Ectodermal cell (in vitro differentiated cells): ENCODE results near the gene INPP4B.

Source experiments
- H3K27ac ChIP-seq: 2 replicates; pipeline ENCODE4 v1.7.0; 2013; ENCODE audit warnings: mild to moderate bottlenecking, low read depth, low read length; ENCODE audit not compliant: insufficient read depth, poor library complexity, severe bottlenecking
- H3K27me3 ChIP-seq: 2 replicates; pipeline ENCODE4 v1.7.0; 2013; ENCODE audit warnings: mild to moderate bottlenecking, low read length; ENCODE audit not compliant: insufficient read depth, control insufficient read depth, poor library complexity, severe bottlenecking
- H3K36me3 ChIP-seq: one replicate; pipeline ENCODE4 v1.7.0; 2013; ENCODE audit warnings: low read length; ENCODE audit not compliant: control insufficient read depth, insufficient read depth
- H3K4me1 ChIP-seq: one replicate; pipeline ENCODE4 v1.7.0; 2013; ENCODE audit warnings: low read length; ENCODE audit not compliant: control insufficient read depth, insufficient read depth
- H3K4me3 ChIP-seq: 2 replicates; pipeline ENCODE4 v1.7.0; 2013; ENCODE audit warnings: low read depth, low read length, control low read depth; ENCODE audit not compliant: insufficient read depth
- H3K9me3 ChIP-seq: 2 replicates; pipeline ENCODE4 v1.7.0; 2013; ENCODE audit warnings: mild to moderate bottlenecking, low read length, moderate library complexity; ENCODE audit not compliant: control insufficient read depth
- WGBS, 2 experiments: methylation state at CpG; one replicate each; pipeline ENCODE4 v1.1.7; 2013; ENCODE audit warnings: missing lambda C conversion rate in 2 of 2; 5-methylcytosine and 5-hydroxymethylcytosine counted together

Gene INPP4B

GRCh38 chr4:142826503-142827241 lies 19.4 kb downstream of the INPP4B start:
- H3K4me3 ChIP-seq = no peak overlapping the region
- H3K36me3 ChIP-seq = no peaks in the 10 kb centered on the region
- 64 to 70% methylated on average over 4 of the region's 4 CpGs for WGBS, 2 experiments
- no peak overlapping the region for H3K27ac ChIP-seq
- H3K27me3 ChIP-seq = no peaks in the 10 kb centered on the region
- peaks cover 8% of the 10 kb centered on the region for H3K4me1 ChIP-seq
- no peaks in the 10 kb centered on the region for H3K9me3 ChIP-seq

DNA sequence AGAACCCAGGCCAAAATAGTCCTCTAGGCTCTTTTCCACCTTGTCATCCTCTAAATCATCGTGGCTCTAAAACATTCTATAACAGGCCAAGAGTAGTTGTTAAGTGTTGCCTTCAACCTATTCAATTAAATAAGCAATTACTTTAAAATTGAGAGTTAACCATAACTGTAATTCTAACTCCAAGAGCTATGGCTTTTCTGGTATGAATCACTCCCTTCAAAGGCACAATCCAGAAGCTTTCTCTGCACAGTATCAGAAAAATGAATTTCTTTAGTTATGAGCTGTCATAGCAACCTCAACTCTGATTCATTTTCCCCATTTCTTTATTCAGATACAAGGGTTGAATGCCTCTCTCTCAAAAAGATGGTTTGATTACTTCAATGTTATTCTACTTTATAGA lies 21.7 kb downstream of the INPP4B start:
- H3K4me1 ChIP-seq = peaks cover 8% of the 10 kb centered on the region
- H3K36me3 ChIP-seq = no peaks in the 10 kb centered on the region
- H3K27me3 ChIP-seq = no peaks in the 10 kb centered on the region
- no peak overlapping the region for H3K27ac ChIP-seq
- 88 to 92% methylated on average over 1 of the region's 1 CpG for WGBS, 2 experiments
- H3K4me3 ChIP-seq = no peak overlapping the region
- H3K9me3 ChIP-seq = no peaks in the 10 kb centered on the region

DNA sequence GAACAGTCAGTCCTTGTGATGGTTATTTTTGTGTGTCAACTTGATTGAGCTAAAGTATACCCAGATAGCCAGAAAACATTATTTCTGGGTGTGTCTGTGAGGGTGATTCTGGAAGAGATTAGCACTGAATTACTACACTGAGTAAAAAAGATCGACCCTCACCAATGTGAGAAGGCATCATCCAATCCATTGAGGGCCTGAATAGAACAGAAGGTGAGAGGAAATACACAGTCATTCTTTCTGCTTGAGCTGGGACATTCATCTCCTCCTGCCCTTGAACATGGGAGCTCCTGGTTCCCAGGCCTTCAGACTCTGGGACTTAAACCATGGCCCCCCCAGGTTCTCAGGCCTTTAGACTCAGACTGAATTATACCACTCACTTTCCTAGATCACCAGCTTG lies 22.3 kb downstream of the INPP4B start:
- Histone ChIP-seq H3K9me3 (no peaks in the 10 kb centered on the region), H3K4me1 (peaks cover 8% of the 10 kb centered on the region), H3K4me3 (no peak overlapping the region), H3K36me3 (no peaks in the 10 kb centered on the region), H3K27me3 (no peaks in the 10 kb centered on the region), H3K27ac (no peak overlapping the region)
- 97% methylated on average over 1 of the region's 1 CpG; no CpG with 5 or more reads in 1 of the 2 experiments for WGBS, 2 experiments

DNA sequence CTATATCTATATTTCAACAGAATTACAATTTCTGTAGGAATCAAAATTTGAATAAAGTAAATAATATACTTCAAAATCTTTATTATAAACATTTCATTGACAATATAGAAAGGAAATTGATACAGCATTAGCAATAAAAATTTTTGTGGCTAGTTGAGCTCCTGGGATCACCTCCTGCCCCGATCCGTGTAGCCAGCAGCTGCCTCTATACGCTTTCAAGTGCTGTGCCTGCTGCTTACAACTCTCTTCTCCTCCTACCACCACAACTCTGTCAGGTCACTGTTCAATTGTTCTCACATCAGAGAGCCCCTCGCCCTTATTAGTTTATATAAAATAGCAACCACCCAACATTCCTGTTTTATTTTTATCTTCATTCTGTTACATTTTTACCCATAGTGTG lies 27.6 kb downstream of the INPP4B start:
- no peaks in the 10 kb centered on the region for H3K27me3 ChIP-seq
- no peaks in the 10 kb centered on the region for H3K9me3 ChIP-seq
- no peak overlapping the region for H3K27ac ChIP-seq
- no peaks in the 10 kb centered on the region for H3K36me3 ChIP-seq
- H3K4me3 ChIP-seq = no peak overlapping the region
- no peaks in the 10 kb centered on the region for H3K4me1 ChIP-seq
- WGBS, 2 experiments = 90 to 91% methylated on average over 4 of the region's 4 CpGs

GRCh38 chr4:142818031-142818430 lies 28.1 kb downstream of the INPP4B start:
- WGBS, 2 experiments = 89 to 93% methylated on average over 1 of the region's 1 CpG
- no peaks in the 10 kb centered on the region for H3K9me3 ChIP-seq
- no peak overlapping the region for H3K4me3 ChIP-seq
- H3K36me3 ChIP-seq = no peaks in the 10 kb centered on the region
- no peaks in the 10 kb centered on the region for H3K27me3 ChIP-seq
- H3K27ac ChIP-seq = no peak overlapping the region
- no peaks in the 10 kb centered on the region for H3K4me1 ChIP-seq

DNA sequence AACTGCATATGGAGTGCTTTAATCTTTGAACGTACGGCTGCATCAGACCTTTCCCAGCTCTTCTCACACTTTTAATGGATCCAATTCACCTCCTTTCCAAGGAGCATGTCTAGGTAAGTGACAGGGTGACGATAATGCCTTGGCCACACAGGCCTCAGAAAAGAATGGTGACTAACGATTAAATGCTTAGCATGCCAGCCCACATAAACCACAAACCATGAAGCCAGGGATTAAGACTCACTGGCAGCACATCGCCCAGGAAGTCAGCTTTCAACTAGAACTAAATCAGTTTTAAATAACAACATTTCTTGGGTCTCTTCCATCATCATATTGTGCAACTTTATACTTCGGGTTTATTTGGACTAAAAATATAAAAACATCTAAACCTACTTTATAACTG lies 28.7 kb downstream of the INPP4B start:
- WGBS, 2 experiments = 86 to 90% methylated on average over 5 to 6 of the region's 6 CpGs
- no peaks in the 10 kb centered on the region for H3K27me3 ChIP-seq
- no peaks in the 10 kb centered on the region for H3K4me1 ChIP-seq
- H3K27ac ChIP-seq = no peak overlapping the region
- H3K4me3 ChIP-seq = no peak overlapping the region
- no peaks in the 10 kb centered on the region for H3K9me3 ChIP-seq
- H3K36me3 ChIP-seq = no peaks in the 10 kb centered on the region

DNA sequence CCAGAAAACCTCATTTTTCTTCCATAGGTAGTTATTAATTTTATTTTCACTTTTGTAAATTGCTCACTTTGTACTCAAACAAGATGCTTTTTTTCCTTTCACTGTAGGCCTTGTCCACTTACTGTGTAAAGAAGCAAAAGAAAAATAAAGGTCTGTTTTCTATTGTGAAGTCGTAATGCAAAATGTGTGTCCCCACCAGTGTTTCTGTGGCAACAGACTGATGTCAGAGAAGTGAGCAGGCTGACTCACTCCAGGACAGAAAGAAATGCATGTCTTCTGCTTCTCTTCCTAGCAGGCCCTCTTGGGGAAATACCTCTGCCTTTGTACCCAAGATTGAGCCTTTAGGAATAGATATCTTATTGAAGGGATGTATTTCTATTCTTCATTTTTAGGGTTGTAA lies 30.3 kb downstream of the INPP4B start:
- Histone ChIP-seq H3K4me3 (no peak overlapping the region), H3K4me1 (no peaks in the 10 kb centered on the region), H3K36me3 (no peaks in the 10 kb centered on the region), H3K27me3 (no peaks in the 10 kb centered on the region), H3K27ac (no peak overlapping the region), H3K9me3 (no peaks in the 10 kb centered on the region)
- 61 to 68% methylated on average over 1 of the region's 1 CpG for WGBS, 2 experiments

DNA sequence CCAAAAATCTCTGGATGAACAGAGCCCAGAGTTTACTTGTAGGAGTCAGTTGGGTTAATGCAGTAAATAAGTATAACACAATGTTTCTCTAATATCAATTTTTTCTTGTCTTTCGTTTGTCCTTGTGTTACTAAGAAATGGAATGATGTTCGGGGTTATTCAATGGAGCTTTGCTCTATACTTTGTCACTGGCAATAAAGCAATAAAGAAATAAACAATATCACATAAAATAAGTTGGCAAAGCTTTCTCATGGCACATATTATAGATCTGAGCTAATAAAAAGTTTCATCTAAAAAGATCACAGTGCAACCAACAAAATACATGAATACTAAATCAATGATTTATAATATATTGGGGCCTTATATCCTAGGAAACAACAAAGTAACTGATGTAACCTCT lies 32.7 kb downstream of the INPP4B start:
- H3K36me3 ChIP-seq = no peaks in the 10 kb centered on the region
- no peaks in the 10 kb centered on the region for H3K9me3 ChIP-seq
- no peaks in the 10 kb centered on the region for H3K27me3 ChIP-seq
- no peaks in the 10 kb centered on the region for H3K4me1 ChIP-seq
- no peak overlapping the region for H3K27ac ChIP-seq
- WGBS, 2 experiments = 88% methylated on average over 2 of the region's 2 CpGs; no CpG with 5 or more reads in 1 of the 2 experiments
- H3K4me3 ChIP-seq = no peak overlapping the region

- H3K4me3 ChIP-seq = no peak overlapping the region
- no peaks in the 10 kb centered on the region for H3K27me3 ChIP-seq
- no peaks in the 10 kb centered on the region for H3K9me3 ChIP-seq
- no peaks in the 10 kb centered on the region for H3K4me1 ChIP-seq
- H3K27ac ChIP-seq = no peak overlapping the region
- H3K36me3 ChIP-seq = no peaks in the 10 kb centered on the region
These were observed 34.0 kb downstream of the INPP4B start for GRCh38 chr4:142812091-142812490.

- H3K4me3 ChIP-seq = no peak overlapping the region
- no peaks in the 10 kb centered on the region for H3K36me3 ChIP-seq
- H3K27ac ChIP-seq = no peak overlapping the region
- H3K9me3 ChIP-seq = no peaks in the 10 kb centered on the region
- WGBS, 2 experiments = 90 to 100% methylated on average over 1 of the region's 1 CpG
- no peaks in the 10 kb centered on the region for H3K4me1 ChIP-seq
- no peaks in the 10 kb centered on the region for H3K27me3 ChIP-seq
These were observed 35.1 kb downstream of the INPP4B start for GRCh38 chr4:142811034-142811433.

GRCh38 chr4:142809559-142809958 lies 36.5 kb downstream of the INPP4B start:
- Histone ChIP-seq H3K4me3 (no peak overlapping the region), H3K27me3 (no peaks in the 10 kb centered on the region), H3K9me3 (no peaks in the 10 kb centered on the region), H3K27ac (no peak overlapping the region), H3K4me1 (no peaks in the 10 kb centered on the region), H3K36me3 (no peaks in the 10 kb centered on the region)
- WGBS, 2 experiments = 90 to 92% methylated on average over 2 of the region's 2 CpGs
